SK-N-MC (cell line): ENCODE results near the gene TMEM81.

Source experiments
- EZH2 ChIP-seq: fragments of 200-600 bp; sonication (generic); IDR thresholded peaks from one replicate; pipeline ENCODE4 v1.6.1; 2017; ENCODE audit warnings: antibody characterized with exemption
- FOXP2 ChIP-seq: optimal IDR thresholded peaks from 2 replicates; pipeline ENCODE3; 2011; ENCODE audit warnings: mild to moderate bottlenecking, moderate library complexity; ENCODE audit not compliant: insufficient read depth; ENCODE audit errors: extremely low read length, control extremely low read depth
- POLR2AphosphoS5 ChIP-seq: IDR thresholded peaks from 2 replicates; pipeline ENCODE4 v1.6.1; 2012; ENCODE audit warnings: mild to moderate bottlenecking, low read depth, low read length, borderline replicate concordance

- TF ChIP-seq EZH2 (no peak), POLR2AphosphoS5 (no peak), FOXP2 (no peak)
These were observed at the start of gene TMEM81 for GRCh38 chr1:205084360-205084759.
